ENCODE data around the gene LRIG3.
"Not testable (repeated sequence)": the region's sequence is repeated elsewhere in the genome, so short reads cannot be mapped to it uniquely, and the experiment has no call there.

The LRIG3 gene

GRCh38 chr12:58920102-58920960, at the start of gene LRIG3:
LRIG3 (minus strand) TSS chr12:58920504; CDS start chr12:58920235, 269 bp downstream.
- DNase-seq (ENCODE audit: low read depth, low spot score): no peak

- no peak for DNase-seq (ENCODE audit: low read depth, low spot score)
Measured at GRCh38 chr12:58969237-58969636, 48.9 kb upstream of the LRIG3 start.

- DNase-seq (ENCODE audit: low read depth, low spot score): no peak
Measured at GRCh38 chr12:58967561-58967960, 47.3 kb upstream of the LRIG3 start.

GRCh38 chr12:58966939-58967338, 46.6 kb upstream of the LRIG3 start:
- DNase-seq (ENCODE audit: low read depth, low spot score): no peak

GRCh38 chr12:58965568-58965967, 45.3 kb upstream of the LRIG3 start:
- DNase-seq (ENCODE audit: low read depth, low spot score): no peak

- DNase-seq (ENCODE audit: low read depth, low spot score): no peak
Measured at GRCh38 chr12:58963844-58964243, 43.5 kb upstream of the LRIG3 start.

- DNase-seq (ENCODE audit: low read depth, low spot score): no peak
Measured at GRCh38 chr12:58961906-58962305, 41.6 kb upstream of the LRIG3 start.

- DNase-seq (ENCODE audit: low read depth, low spot score): no peak
Measured at GRCh38 chr12:58961166-58961565, 40.9 kb upstream of the LRIG3 start.

GRCh38 chr12:58959639-58960300, 39.5 kb upstream of the LRIG3 start:
- no peak for DNase-seq (ENCODE audit: low read depth, low spot score)

- DNase-seq (ENCODE audit: low read depth, low spot score): no peak
Measured at GRCh38 chr12:58957298-58957697, 37.0 kb upstream of the LRIG3 start.

GRCh38 chr12:58955849-58956248, 35.5 kb upstream of the LRIG3 start:
- DNase-seq (ENCODE audit: low read depth, low spot score): no peak

- no peak for DNase-seq (ENCODE audit: low read depth, low spot score)
Measured at GRCh38 chr12:58954002-58954401, 33.7 kb upstream of the LRIG3 start.

- no peak for DNase-seq (ENCODE audit: low read depth, low spot score)
Measured at GRCh38 chr12:58950739-58951100, 30.4 kb upstream of the LRIG3 start.

- DNase-seq (ENCODE audit: low read depth, low spot score): not testable (repeated sequence)
Measured at GRCh38 chr12:58949954-58950738, 29.8 kb upstream of the LRIG3 start.

GRCh38 chr12:58943079-58943478, 22.8 kb upstream of the LRIG3 start:
- DNase-seq (ENCODE audit: low read depth, low spot score): no peak

GRCh38 chr12:58942345-58942744, 22.0 kb upstream of the LRIG3 start:
- no peak for DNase-seq (ENCODE audit: low read depth, low spot score)

GRCh38 chr12:58939399-58940100, 19.2 kb upstream of the LRIG3 start:
- no peak for DNase-seq (ENCODE audit: low read depth, low spot score)

- DNase-seq (ENCODE audit: low read depth, low spot score): no peak
Measured at GRCh38 chr12:58938440-58938839, 18.1 kb upstream of the LRIG3 start.

- DNase-seq (ENCODE audit: low read depth, low spot score): no peak
Measured at GRCh38 chr12:58934528-58934927, 14.2 kb upstream of the LRIG3 start.

GRCh38 chr12:58932806-58933681, 12.7 kb upstream of the LRIG3 start:
- DNase-seq (ENCODE audit: low read depth, low spot score): no peak

- DNase-seq (ENCODE audit: low read depth, low spot score): no peak
Measured at GRCh38 chr12:58931518-58931917, 11.2 kb upstream of the LRIG3 start.
